Endothelial cell of hepatic sinusoid (primary cell): Measurements from ENCODE around the gene NYNRIN.
"Not testable (repeated sequence)": the region's sequence is repeated elsewhere in the genome, so short reads cannot be mapped to it uniquely, and the experiment has no call there.

Experiments used
- in situ Hi-C: cut with HindIII; loops from 2 replicates; pipeline ENCODE4 v1.10.0; 2017; ENCODE audit warnings: low sequenced_read_pairs

The NYNRIN gene

DNA sequence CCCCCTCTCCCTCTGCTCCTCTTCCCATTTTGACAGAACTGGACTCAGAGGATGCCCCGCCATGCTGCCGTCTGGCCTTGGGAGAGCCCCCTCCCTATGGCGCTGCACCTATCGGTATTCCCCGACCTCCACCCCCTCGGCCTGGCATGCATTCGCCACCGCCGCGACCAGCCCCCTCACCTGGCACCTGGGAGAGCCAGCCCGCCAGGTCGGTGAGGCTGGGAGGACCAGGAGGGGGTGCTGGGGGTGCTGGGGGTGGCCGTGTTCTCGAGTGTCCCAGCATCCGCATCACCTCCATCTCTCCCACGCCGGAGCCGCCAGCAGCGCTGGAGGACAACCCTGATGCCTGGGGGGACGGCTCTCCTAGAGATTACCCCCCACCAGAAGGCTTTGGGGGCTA, 29.3 kb upstream of the NYNRIN start:
- in situ Hi-C loops: loop anchor here (5.0 kb wide), 1 partner anchor 48 kb away; no protein-coding TSS in a partner anchor

- in situ Hi-C loops: loop anchor here (5.0 kb wide), 1 partner anchor 47 kb away; no protein-coding TSS in a partner anchor
These were observed 28.7 kb upstream of the NYNRIN start for GRCh38 chr14:24369907-24370687.

GRCh38 chr14:24370748-24371147, 28.1 kb upstream of the NYNRIN start:
- in situ Hi-C loops: no loop called here

DNA sequence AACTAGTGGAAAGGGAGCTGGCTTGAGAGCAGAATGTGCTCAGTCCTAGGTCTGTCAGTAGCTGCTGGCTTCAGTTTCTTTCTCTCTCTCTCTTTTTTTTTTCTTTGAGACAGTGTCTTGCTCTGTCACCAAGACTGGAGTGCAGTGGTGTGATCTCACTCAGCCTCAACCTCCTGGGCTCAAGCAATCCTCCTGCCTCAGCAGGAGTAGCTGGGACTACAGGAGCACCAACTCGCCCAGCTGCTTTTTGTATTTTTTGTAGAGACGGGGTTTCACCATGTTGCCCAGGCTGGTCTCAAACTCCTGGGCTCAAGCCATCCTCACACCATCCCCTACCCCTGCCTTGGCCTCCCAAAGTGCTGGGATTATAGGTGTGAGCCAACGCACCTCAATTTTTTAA, 27.2 kb upstream of the NYNRIN start:
- in situ Hi-C loops: not testable (repeated sequence)

- in situ Hi-C loops: no loop called here
These were observed 25.9 kb upstream of the NYNRIN start for GRCh38 chr14:24372701-24373416.

DNA sequence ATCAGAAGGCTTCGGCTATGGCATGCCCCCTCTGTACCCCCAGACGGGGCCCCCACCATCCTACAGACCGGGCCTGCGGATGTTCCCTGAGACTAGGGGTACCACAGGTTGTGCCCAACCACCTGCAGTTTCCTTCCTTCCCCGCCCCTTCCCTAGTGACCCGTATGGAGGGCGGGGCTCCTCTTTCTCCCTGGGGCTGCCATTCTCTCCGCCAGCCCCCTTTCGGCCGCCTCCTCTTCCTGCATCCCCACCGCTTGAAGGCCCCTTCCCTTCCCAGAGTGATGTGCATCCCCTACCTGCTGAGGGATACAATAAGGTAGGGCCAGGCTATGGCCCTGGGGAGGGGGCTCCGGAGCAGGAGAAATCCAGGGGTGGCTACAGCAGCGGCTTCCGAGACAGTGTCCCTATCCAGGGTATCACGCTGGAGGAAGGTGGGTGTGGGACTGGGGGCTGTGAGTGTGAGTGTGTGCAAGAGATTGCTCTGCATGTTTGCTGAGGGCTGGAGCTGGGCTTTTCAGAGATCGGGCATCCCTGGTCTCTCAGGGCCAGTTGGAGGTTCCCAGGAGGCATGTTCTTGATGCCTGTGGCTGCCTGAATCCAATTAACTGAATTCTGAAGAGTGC, 22.2 kb upstream of the NYNRIN start:
- in situ Hi-C loops: no loop called here

- in situ Hi-C loops: no loop called here
These were observed 21.7 kb upstream of the NYNRIN start for GRCh38 chr14:24377126-24377525.

GRCh38 chr14:24377657-24378056, 21.1 kb upstream of the NYNRIN start:
- in situ Hi-C loops: no loop called here

- in situ Hi-C loops: no loop called here
These were observed 20.5 kb upstream of the NYNRIN start for GRCh38 chr14:24378327-24378726.

DNA sequence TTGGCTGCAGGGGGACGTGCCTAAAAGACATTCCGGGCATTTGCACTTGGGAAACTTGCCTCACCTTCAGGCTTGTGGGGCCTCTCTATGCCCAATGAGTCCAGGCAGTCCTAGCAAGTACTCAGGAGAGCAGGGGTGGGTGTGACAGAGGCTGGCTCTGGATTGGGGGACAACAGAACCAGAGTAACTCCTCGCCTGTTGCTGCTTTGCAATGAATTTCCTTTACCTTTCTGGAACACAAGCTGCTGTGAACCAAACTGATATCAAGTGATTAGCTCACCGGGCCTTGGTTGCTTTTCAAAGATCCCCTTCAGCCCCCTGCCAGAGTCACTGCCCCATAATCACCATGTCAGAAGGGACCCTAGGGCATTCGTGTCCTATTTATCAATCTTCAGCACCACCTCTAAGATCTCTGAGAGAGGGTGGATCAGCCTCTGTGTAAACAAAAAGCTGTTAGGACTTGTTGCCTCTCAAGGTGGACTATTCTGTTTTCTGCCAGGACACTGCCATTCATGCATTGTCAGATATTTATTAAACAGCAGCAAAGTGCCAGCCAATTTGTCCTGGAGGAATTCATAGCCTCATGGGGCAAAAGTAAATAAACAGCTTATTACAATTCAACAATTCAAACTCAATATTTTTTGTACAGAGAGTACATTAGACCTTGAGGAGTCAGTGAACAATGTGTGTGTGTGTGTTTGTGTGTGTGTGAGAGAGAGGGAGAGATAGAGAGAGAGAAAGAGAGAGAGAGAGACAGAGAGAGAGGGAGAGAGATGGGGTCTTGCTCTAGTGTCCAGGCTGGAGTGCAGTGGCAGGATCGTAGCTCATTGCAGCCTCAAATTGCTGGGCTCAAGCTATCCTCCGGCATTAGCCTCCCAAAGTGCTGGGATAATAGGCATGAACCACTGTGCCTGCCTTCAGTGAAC, 19.6 kb upstream of the NYNRIN start:
- in situ Hi-C loops: no loop called here

GRCh38 chr14:24379907-24380730, 18.7 kb upstream of the NYNRIN start:
- in situ Hi-C loops: no loop called here

GRCh38 chr14:24381363-24382063, 17.3 kb upstream of the NYNRIN start:
- in situ Hi-C loops: no loop called here

GRCh38 chr14:24382064-24382371, 16.8 kb upstream of the NYNRIN start:
- in situ Hi-C loops: no loop called here

DNA sequence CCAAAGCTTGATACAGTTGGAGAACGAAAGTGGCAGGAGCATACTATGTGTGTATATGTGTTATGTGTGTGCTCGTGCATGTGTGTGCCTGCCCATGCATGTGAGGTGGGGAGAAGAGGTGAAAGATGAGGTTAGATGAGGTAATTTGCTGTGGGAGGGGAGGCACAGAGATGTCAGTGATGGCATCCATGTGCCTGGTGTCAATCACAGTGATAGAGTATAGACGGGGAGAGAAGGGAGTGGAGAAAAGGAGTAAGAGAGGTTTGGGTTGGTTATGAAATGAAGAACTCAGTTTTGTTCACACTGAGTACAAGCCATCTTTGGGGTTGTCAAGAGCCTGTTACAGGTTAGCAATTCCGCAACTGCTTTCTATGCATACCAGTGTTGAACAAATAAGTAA, 14.6 kb upstream of the NYNRIN start:
- in situ Hi-C loops: no loop called here

DNA sequence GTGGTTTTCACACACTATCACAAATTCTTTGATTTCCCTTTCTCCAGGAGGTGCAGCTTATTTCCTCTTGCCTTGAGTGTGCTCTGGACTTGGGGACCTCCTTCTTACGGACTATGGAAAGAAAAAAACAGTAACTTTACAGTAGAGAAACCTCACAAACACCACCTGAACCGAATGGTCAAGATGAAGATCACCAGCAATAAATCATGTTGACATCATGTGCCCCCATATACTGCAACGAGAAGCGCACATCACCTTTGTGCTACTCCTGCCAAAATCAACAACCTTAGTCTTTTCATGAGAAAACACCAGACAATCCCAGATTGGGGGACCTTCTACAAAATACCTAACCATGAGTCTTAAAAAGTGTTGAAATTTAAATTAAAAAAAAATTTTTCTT, 13.3 kb upstream of the NYNRIN start:
- in situ Hi-C loops: no loop called here

DNA sequence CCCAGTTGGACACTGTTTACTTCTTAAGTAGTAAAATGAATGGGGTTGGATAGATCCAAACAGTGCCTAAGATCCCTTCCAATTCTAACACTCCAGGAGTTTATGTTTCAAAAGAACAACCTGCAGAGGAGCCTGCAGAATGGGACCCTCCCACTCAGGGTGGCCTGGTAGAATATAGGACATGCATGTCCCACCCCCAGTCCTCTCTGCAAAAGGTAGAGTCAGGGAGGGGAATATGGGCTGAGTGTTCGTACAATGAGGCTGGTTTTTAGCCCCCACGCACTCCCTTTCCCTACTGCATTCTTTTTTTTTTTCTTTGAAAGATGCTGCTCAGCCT, 11.8 kb upstream of the NYNRIN start:
- in situ Hi-C loops: no loop called here

DNA sequence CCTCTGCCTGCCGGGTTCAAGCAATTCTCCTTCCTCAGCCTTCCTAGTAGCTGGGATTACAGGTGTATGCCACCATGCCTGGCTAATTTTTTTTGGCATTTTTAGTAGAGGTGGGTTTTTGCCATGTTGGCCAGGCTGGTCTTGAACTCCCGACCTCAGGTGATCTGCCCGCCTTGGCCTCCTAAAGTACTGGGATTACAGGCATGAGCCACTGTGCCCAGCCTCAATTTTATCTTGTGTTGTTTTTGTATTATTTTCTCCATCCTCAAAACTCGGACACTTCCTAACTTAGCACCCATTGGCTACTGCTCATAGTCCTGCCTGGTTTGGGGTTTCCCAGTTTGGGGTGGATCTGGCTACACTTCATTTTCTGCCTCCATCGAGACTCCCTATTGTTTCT, 11.2 kb upstream of the NYNRIN start:
- in situ Hi-C loops: not testable (repeated sequence)

GRCh38 chr14:24388474-24389179, 10.2 kb upstream of the NYNRIN start:
- in situ Hi-C loops: no loop called here

- in situ Hi-C loops: no loop called here
These were observed 9.5 kb upstream of the NYNRIN start for GRCh38 chr14:24389226-24389848.
